H9 (cell line): Measurements from ENCODE around the gene TMEM175. TPM values are rescaled to one million over a fixed set of nuclear protein-coding genes. Genes with fewer than 3 reads are reported as not detected.

Source experiments
- DNase-seq: peaks from one replicate; pipeline ENCODE4 v3.0.0-alpha.2; 2017
- H2AFZ ChIP-seq: one replicate; pipeline ENCODE4 v1.6.1; 2013; ENCODE audit warnings: mild to moderate bottlenecking, low read length, control low read depth, moderate library complexity
- H2AK5ac ChIP-seq: 2 replicates; pipeline ENCODE4 v1.6.1; 2013; ENCODE audit warnings: low read length, control low read depth, mixed read lengths; ENCODE audit not compliant: insufficient read length
- H2BK120ac ChIP-seq: one replicate; pipeline ENCODE4 v1.6.1; 2013; ENCODE audit warnings: low read depth, mild to moderate bottlenecking, low read length, control low read depth, inconsistent platforms; ENCODE audit not compliant: poor library complexity, severe bottlenecking
- H2BK12ac ChIP-seq: 2 replicates; pipeline ENCODE4 v1.6.1; 2013; ENCODE audit warnings: low read length, control low read depth, mixed read lengths, low read depth; ENCODE audit not compliant: insufficient read length
- H2BK15ac ChIP-seq: 2 replicates; pipeline ENCODE4 v1.6.1; 2013; ENCODE audit warnings: low read depth, low read length, control low read depth
- H2BK20ac ChIP-seq: one replicate; pipeline ENCODE4 v1.6.1; 2013; ENCODE audit warnings: low read depth, mild to moderate bottlenecking, low read length, control low read depth, inconsistent platforms; ENCODE audit not compliant: poor library complexity, severe bottlenecking
- H2BK5ac ChIP-seq: 2 replicates; pipeline ENCODE4 v1.6.1; 2013; ENCODE audit warnings: low read length, control low read depth, mixed read lengths; ENCODE audit not compliant: insufficient read length
- H3K14ac ChIP-seq: 2 replicates; pipeline ENCODE4 v1.6.1; 2013; ENCODE audit warnings: low read length, control low read depth; ENCODE audit not compliant: insufficient read depth
- H3K18ac ChIP-seq: 2 replicates; pipeline ENCODE4 v1.6.1; 2013; ENCODE audit warnings: low read depth, mild to moderate bottlenecking, mixed read lengths, low read length, control low read depth; ENCODE audit not compliant: insufficient read length
- H3K23ac ChIP-seq: 2 replicates; pipeline ENCODE4 v1.6.1; 2013; ENCODE audit warnings: low read length, control low read depth, mixed read lengths, low read depth; ENCODE audit not compliant: insufficient read length
- H3K23me2 ChIP-seq: 2 replicates; pipeline ENCODE4 v1.6.1; 2013; ENCODE audit warnings: low read depth, mild to moderate bottlenecking, mixed read lengths, low read length, control low read depth; ENCODE audit not compliant: insufficient read length, poor library complexity, severe bottlenecking
- H3K27ac ChIP-seq: 2 replicates; pipeline ENCODE4 v1.5.1; 2013; ENCODE audit warnings: low read length, control low read depth, mixed read lengths, low read depth; ENCODE audit not compliant: insufficient read length
- H3K27me3 ChIP-seq: 2 replicates; pipeline ENCODE4 v1.6.1; 2013; ENCODE audit warnings: low read length, control low read depth, inconsistent platforms; ENCODE audit not compliant: insufficient read depth
- H3K4ac ChIP-seq: 2 replicates; pipeline ENCODE4 v1.6.1; 2013; ENCODE audit warnings: low read depth, mild to moderate bottlenecking, control low read depth, inconsistent platforms, low read length, moderate library complexity
- H3K4me1 ChIP-seq: 2 replicates; pipeline ENCODE4 v1.6.1; 2013; ENCODE audit warnings: low read length, control low read depth, inconsistent platforms; ENCODE audit not compliant: insufficient read depth
- H3K4me2 ChIP-seq: 2 replicates; pipeline ENCODE4 v1.6.1; 2013; ENCODE audit warnings: low read length, control low read depth, mixed read lengths; ENCODE audit not compliant: insufficient read length, insufficient read depth
- H3K56ac ChIP-seq: 2 replicates; pipeline ENCODE4 v1.6.1; 2013; ENCODE audit warnings: low read depth, mild to moderate bottlenecking, mixed read lengths, low read length, control low read depth; ENCODE audit not compliant: insufficient read length
- H3K79me1 ChIP-seq: 2 replicates; pipeline ENCODE4 v1.6.1; 2013; ENCODE audit warnings: low read depth, mild to moderate bottlenecking, moderate library complexity, low read length, control low read depth, inconsistent platforms; ENCODE audit not compliant: insufficient read depth, poor library complexity, severe bottlenecking
- H3K79me2 ChIP-seq: 2 replicates; pipeline ENCODE4 v1.6.1; 2013; ENCODE audit warnings: low read length, control low read depth, inconsistent platforms; ENCODE audit not compliant: insufficient read depth
- H3K9ac ChIP-seq: 2 replicates; pipeline ENCODE4 v1.6.1; 2013; ENCODE audit warnings: low read length, control low read depth, mixed read lengths; ENCODE audit not compliant: insufficient read length; ENCODE audit errors: extremely low read depth
- H3K9me3 ChIP-seq: one replicate; pipeline ENCODE4 v1.6.1; 2013; ENCODE audit warnings: low read depth, low read length, inconsistent platforms; ENCODE audit not compliant: control insufficient read depth
- H3T11ph ChIP-seq: one replicate; pipeline ENCODE4 v1.6.1; 2013; ENCODE audit warnings: mild to moderate bottlenecking, low read length, control low read depth, inconsistent platforms
- H4K20me1 ChIP-seq: one replicate; pipeline ENCODE4 v1.6.1; 2013; ENCODE audit not compliant: control insufficient read depth, insufficient read length, insufficient read depth
- H4K5ac ChIP-seq: 2 replicates; pipeline ENCODE4 v1.6.1; 2013; ENCODE audit warnings: low read depth, mild to moderate bottlenecking, mixed read lengths, low read length, control low read depth; ENCODE audit not compliant: insufficient read length
- H4K8ac ChIP-seq: replicated peaks from 2 replicates; pipeline ENCODE4 v1.6.1; 2013; ENCODE audit warnings: low read length, control low read depth, mixed read lengths, low read depth; ENCODE audit not compliant: insufficient read length
- H4K91ac ChIP-seq: 2 replicates; pipeline ENCODE4 v1.6.1; 2013; ENCODE audit warnings: low read depth, mild to moderate bottlenecking, moderate library complexity, mixed read lengths, low read length, control low read depth; ENCODE audit not compliant: insufficient read length
- H3K27ac Mint-ChIP-seq, 3 experiments: 2 replicates in 2 of 3; 3 replicates in 1 of 3; pipeline ENCODE4 v1.8.0; 2020 to 2021; ENCODE audit warnings: mixed read lengths in 3 of 3, mild to moderate bottlenecking in 1 of 3, moderate library complexity in 1 of 3
- H3K27me3 Mint-ChIP-seq: 2 replicates; pipeline ENCODE4 v1.8.0; 2021; ENCODE audit warnings: low read depth, mild to moderate bottlenecking, moderate library complexity, mixed read lengths
- H3K36me3 Mint-ChIP-seq, 3 experiments: 2 replicates in 2 of 3; 3 replicates in 1 of 3; pipeline ENCODE4 v1.8.0; 2020 to 2021; ENCODE audit warnings: low read depth in 3 of 3, mixed read lengths in 3 of 3; ENCODE audit not compliant: insufficient read depth in 1 of 3
- H3K4me1 Mint-ChIP-seq, 2 experiments: 2 replicates each; pipeline ENCODE4 v1.8.0; 2020; ENCODE audit warnings: mixed read lengths in 2 of 2
- H3K4me3 Mint-ChIP-seq, 2 experiments: 2 replicates in 1 of 2; 3 replicates in 1 of 2; pipeline ENCODE4 v1.8.0; 2020 to 2021; ENCODE audit warnings: mild to moderate bottlenecking in 2 of 2, mixed read lengths in 2 of 2, moderate library complexity in 1 of 2
- H3K9me3 Mint-ChIP-seq, 2 experiments: 2 replicates in 1 of 2; 3 replicates in 1 of 2; pipeline ENCODE4 v1.8.0; 2020; ENCODE audit warnings: mild to moderate bottlenecking in 2 of 2, mixed read lengths in 2 of 2, moderate library complexity in 1 of 2
- WGBS: extraction: QIAGEN DNeasy Blood & Tissue Kit; methylation state at CpG from one replicate; pipeline ENCODE4 v1.1.7; 2013; ENCODE audit warnings: missing lambda C conversion rate, low lambda C conversion rate, mixed read lengths; ENCODE audit not compliant: insufficient read length; ENCODE audit errors: extremely low coverage; 5-methylcytosine and 5-hydroxymethylcytosine counted together
- total RNA-seq: library from RNA; stranded (reverse); gene quantifications from 2 replicates; pipeline ENCODE4 v1.2.1, GENCODE V29; 2021
- TF ChIP-seq, protein P1 (sequence below): fragments of 200-600 bp; sonication (generic); conservative IDR thresholded peaks from 3 replicates; pipeline ENCODE4 v1.8.0; 2021; ENCODE audit warnings: antibody characterized with exemption, mild to moderate bottlenecking

TMEM175 gene
- total RNA-seq, 1 experiment from 2014 or later: 6.4 TPM

- Histone ChIP-seq H2AK5ac (no peak overlapping the region), H4K8ac (no peak overlapping the region), H2BK5ac (no peak overlapping the region), H3K9ac (no peak overlapping the region), H4K91ac (no peak overlapping the region), H2BK120ac (no peak overlapping the region), H3K56ac (no peak overlapping the region), H4K5ac (no peak overlapping the region), H3K18ac (no peak overlapping the region), H3K79me1 (no peaks in the 10 kb centered on the region), H3K23me2 (no peaks in the 10 kb centered on the region), H3T11ph (no peak overlapping the region), H2AFZ (no peak overlapping the region), H3K23ac (no peak overlapping the region), H3K9me3 (no peaks in the 10 kb centered on the region), H3K4me2 (no peak overlapping the region), H3K79me2 (no peaks in the 10 kb centered on the region), H2BK12ac (no peak overlapping the region), H2BK15ac (no peak overlapping the region), H4K20me1 (no peaks in the 10 kb centered on the region), H3K4ac (no peak overlapping the region), H3K27ac (no peak overlapping the region), H3K4me1 (no peaks in the 10 kb centered on the region; the same call in 1 of the 2 replicates), H3K14ac (no peak overlapping the region), H3K27me3 (no peaks in the 10 kb centered on the region), H2BK20ac (no peak overlapping the region)
- Mint-ChIP-seq H3K27me3 (peaks cover under 1% of the 10 kb centered on the region; the same call in 1 of the 2 replicates), H3K4me1 (peaks cover 9 to 17% of the 10 kb centered on the region in 2 experiments), H3K9me3 (no peaks in the 10 kb centered on the region), H3K36me3 (no peaks in the 10 kb centered on the region; a peak in 1 of 7 replicates), H3K4me3 (no peak overlapping the region; a peak in 1 of 5 replicates), H3K27ac (no peak overlapping the region)
- no CpG with 5 or more reads among the region's 30 CpGs for WGBS
- TF ChIP-seq, protein P1, sequence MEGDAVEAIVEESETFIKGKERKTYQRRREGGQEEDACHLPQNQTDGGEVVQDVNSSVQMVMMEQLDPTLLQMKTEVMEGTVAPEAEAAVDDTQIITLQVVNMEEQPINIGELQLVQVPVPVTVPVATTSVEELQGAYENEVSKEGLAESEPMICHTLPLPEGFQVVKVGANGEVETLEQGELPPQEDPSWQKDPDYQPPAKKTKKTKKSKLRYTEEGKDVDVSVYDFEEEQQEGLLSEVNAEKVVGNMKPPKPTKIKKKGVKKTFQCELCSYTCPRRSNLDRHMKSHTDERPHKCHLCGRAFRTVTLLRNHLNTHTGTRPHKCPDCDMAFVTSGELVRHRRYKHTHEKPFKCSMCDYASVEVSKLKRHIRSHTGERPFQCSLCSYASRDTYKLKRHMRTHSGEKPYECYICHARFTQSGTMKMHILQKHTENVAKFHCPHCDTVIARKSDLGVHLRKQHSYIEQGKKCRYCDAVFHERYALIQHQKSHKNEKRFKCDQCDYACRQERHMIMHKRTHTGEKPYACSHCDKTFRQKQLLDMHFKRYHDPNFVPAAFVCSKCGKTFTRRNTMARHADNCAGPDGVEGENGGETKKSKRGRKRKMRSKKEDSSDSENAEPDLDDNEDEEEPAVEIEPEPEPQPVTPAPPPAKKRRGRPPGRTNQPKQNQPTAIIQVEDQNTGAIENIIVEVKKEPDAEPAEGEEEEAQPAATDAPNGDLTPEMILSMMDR: no peak
- DNase-seq: no peak
Observed at GRCh38 chr4:950136-951020, 18.1 kb downstream of the TMEM175 start.
